ENCODE results near the gene RNF123.

The RNF123 gene

DNA sequence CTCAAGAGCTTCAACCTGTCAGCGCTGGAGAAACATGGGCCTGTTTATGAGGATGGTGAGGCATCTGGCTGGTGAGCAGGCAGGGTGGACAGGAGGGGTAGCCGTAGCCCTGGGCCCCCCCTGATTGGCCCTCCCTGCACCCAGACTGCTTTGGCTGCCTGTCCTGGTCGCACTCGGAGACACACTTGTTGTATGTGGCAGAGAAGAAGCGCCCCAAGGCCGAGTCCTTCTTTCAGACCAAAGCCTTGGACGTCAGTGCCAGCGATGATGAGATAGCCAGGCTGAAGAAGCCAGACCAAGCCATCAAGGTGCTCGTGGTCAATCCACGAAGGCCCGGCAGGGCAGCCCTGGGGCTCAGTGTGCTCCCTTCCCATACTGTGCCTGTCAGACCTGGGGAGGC lies 13.4 kb upstream of the RNF123 start:
- TF ChIP-seq SIN3A (IDR thresholded peaks at IDR 0.05; ENCODE audit: borderline replicate concordance, insufficient read depth, low read length) (no peak), FOXP2 (optimal IDR thresholded peaks at IDR 0.05; ENCODE audit: borderline replicate concordance, extremely low read depth, extremely low read length, insufficient read depth) (no peak), POLR2AphosphoS5 (IDR thresholded peaks at IDR 0.05; ENCODE audit: low read depth, low read length) (no peak), TAF1 (IDR thresholded peaks at IDR 0.05; ENCODE audit: borderline replicate concordance, insufficient read depth, low read length) (no peak)
- TF ChIP-seq, protein P1, sequence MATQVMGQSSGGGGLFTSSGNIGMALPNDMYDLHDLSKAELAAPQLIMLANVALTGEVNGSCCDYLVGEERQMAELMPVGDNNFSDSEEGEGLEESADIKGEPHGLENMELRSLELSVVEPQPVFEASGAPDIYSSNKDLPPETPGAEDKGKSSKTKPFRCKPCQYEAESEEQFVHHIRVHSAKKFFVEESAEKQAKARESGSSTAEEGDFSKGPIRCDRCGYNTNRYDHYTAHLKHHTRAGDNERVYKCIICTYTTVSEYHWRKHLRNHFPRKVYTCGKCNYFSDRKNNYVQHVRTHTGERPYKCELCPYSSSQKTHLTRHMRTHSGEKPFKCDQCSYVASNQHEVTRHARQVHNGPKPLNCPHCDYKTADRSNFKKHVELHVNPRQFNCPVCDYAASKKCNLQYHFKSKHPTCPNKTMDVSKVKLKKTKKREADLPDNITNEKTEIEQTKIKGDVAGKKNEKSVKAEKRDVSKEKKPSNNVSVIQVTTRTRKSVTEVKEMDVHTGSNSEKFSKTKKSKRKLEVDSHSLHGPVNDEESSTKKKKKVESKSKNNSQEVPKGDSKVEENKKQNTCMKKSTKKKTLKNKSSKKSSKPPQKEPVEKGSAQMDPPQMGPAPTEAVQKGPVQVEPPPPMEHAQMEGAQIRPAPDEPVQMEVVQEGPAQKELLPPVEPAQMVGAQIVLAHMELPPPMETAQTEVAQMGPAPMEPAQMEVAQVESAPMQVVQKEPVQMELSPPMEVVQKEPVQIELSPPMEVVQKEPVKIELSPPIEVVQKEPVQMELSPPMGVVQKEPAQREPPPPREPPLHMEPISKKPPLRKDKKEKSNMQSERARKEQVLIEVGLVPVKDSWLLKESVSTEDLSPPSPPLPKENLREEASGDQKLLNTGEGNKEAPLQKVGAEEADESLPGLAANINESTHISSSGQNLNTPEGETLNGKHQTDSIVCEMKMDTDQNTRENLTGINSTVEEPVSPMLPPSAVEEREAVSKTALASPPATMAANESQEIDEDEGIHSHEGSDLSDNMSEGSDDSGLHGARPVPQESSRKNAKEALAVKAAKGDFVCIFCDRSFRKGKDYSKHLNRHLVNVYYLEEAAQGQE (IDR thresholded peaks at IDR 0.05; ENCODE audit: insufficient read depth in 1 of 2, low read depth in 2 of 2, low read length in 2 of 2): no peak

DNA sequence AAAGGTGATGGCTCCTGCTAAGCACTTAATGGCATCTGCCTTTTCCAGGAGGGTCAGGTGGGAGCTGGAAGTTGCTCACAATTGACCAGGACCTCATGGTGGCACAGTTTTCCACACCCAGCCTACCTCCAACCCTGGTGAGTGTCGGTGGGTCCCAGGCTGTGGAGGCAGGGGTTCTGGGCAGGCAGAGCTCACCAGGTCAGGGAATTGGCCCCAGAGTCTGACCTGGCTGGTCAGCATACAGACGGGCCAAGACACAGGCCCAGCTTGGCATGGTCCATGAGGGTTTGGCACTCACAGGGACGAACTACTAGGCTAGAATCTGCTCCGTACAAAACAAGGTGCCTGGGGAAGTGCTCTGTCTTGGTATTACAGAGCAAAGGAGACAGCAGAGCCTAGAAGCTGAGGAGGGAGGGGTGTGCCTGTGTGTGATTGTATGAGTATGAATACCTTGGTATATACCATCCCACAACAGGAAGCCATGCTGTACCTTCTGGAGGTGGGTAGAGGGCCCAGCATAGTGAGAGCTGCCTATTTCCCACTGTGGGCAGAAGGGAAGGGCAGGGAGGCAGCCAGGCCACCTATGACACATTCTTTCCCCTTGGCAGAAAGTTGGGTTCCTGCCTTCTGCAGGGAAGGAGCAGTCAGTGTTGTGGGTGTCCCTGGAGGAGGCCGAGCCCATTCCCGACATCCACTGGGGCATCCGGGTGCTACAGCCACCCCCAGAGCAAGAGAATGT lies 8.7 kb upstream of the RNF123 start:
- TF ChIP-seq FOXP2 (optimal IDR thresholded peaks at IDR 0.05; ENCODE audit: borderline replicate concordance, extremely low read depth, extremely low read length, insufficient read depth) (no peak), SIN3A (IDR thresholded peaks at IDR 0.05; ENCODE audit: borderline replicate concordance, insufficient read depth, low read length) (no peak), TAF1 (IDR thresholded peaks at IDR 0.05; ENCODE audit: borderline replicate concordance, insufficient read depth, low read length) (no peak), POLR2AphosphoS5 (IDR thresholded peaks at IDR 0.05; ENCODE audit: low read depth, low read length) (no peak)
- TF ChIP-seq, protein P1 (IDR thresholded peaks at IDR 0.05; ENCODE audit: insufficient read depth in 1 of 2, low read depth in 2 of 2, low read length in 2 of 2): no peak

DNA sequence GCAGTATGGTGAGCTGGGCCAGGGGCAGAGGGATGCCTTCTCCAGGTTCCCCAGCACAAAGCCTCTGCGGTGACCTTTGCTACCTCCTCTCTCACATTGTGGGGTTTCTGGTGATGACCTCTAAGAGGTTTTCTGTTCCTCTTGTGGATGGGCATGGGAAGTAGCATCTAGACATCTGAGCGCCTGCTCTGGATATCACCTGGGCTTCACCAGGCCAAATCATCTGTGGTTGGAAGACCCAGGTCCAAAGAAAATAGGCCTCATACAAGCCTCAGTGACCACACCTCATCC lies 8.2 kb upstream of the RNF123 start:
- TF ChIP-seq, protein P1 (IDR thresholded peaks at IDR 0.05; ENCODE audit: insufficient read depth in 1 of 2, low read depth in 2 of 2, low read length in 2 of 2): no peak
- no peak for TF ChIP-seq POLR2AphosphoS5 (IDR thresholded peaks at IDR 0.05; ENCODE audit: low read depth, low read length)
- no peak for TF ChIP-seq SIN3A (IDR thresholded peaks at IDR 0.05; ENCODE audit: borderline replicate concordance, insufficient read depth, low read length)
- TF ChIP-seq FOXP2 (optimal IDR thresholded peaks at IDR 0.05; ENCODE audit: borderline replicate concordance, extremely low read depth, extremely low read length, insufficient read depth): no peak
- TF ChIP-seq TAF1 (IDR thresholded peaks at IDR 0.05; ENCODE audit: borderline replicate concordance, insufficient read depth, low read length): no peak

DNA sequence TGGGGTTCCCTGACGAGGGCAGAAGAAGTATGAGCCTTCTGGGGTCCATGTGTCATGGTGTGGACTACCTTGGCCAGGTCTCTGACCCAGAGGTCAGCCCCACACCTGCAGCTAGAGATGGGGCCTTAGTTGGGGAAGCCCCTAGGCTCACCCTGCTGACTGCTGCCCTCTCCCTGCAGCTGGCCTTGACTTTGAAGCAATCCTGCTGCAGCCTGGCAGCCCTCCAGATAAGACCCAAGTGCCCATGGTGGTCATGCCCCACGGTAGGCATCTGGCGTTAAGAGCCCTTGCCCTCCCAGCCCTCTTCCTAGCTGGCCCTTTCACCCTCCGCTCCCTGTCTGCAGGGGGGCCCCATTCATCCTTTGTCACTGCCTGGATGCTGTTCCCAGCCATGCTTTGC lies 7.8 kb upstream of the RNF123 start:
- TF ChIP-seq TAF1 (IDR thresholded peaks at IDR 0.05; ENCODE audit: borderline replicate concordance, insufficient read depth, low read length): no peak
- TF ChIP-seq FOXP2 (optimal IDR thresholded peaks at IDR 0.05; ENCODE audit: borderline replicate concordance, extremely low read depth, extremely low read length, insufficient read depth): no peak
- TF ChIP-seq SIN3A (IDR thresholded peaks at IDR 0.05; ENCODE audit: borderline replicate concordance, insufficient read depth, low read length): no peak
- TF ChIP-seq, protein P1 (IDR thresholded peaks at IDR 0.05; ENCODE audit: insufficient read depth in 1 of 2, low read depth in 2 of 2, low read length in 2 of 2): no peak
- no peak for TF ChIP-seq POLR2AphosphoS5 (IDR thresholded peaks at IDR 0.05; ENCODE audit: low read depth, low read length)

Data from PFSK-1 (cell line).